DMS53 treated with DMSO at 0.1 percent for 48 hours (cell line): ENCODE results near the gene LRRC46.

ENCODE experiments used
- DNase-seq: peaks from one replicate; lab custom pipeline; 2025; ENCODE audit not compliant: unreplicated experiment; lab: John Stamatoyannopoulos, UW

LRRC46 gene

GRCh38 chr17:47808830-47809480 lies 22.5 kb upstream of the LRRC46 start:
- DNase-seq = no peak

- peak; percentile 62 for DNase-seq
Measured at GRCh38 chr17:47810200-47810821, 21.2 kb upstream of the LRRC46 start.

DNA sequence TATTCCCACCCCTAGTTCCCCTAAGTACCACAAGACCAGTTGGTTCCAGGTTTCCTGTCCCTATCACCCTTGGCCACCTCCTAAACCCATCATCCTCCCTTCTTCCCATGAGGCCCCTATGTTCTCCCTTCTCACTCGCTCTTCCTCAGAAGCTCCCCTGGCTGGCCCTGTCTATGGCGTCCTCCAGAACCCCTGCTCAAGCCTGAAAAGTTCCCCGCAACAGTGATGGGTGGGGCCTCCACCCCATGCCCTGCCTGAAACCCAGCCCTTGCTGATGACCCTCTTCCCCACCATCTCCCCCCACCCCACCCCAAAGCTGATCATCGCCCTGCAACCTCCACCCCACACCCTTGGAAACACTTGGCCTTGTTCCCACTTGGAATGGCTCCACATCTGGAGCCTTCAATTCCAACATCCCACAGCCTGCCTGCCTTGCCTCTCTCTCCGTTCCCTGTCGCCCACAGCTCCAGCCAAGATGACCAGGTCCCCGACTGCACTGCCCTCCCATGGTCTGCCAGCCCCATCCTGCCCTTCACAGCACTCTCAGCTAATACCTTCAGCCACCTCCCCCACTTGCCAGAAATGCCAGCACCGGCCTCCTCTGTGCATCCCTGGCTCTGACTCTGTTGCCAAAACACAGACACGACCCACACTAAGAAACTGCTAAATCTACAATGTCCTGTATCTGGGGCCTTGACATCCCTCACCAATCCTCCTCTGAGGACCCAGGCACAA lies 20.4 kb upstream of the LRRC46 start:
- no peak for DNase-seq

GRCh38 chr17:47811709-47812108 lies 19.8 kb upstream of the LRRC46 start:
- DNase-seq = no peak

DNA sequence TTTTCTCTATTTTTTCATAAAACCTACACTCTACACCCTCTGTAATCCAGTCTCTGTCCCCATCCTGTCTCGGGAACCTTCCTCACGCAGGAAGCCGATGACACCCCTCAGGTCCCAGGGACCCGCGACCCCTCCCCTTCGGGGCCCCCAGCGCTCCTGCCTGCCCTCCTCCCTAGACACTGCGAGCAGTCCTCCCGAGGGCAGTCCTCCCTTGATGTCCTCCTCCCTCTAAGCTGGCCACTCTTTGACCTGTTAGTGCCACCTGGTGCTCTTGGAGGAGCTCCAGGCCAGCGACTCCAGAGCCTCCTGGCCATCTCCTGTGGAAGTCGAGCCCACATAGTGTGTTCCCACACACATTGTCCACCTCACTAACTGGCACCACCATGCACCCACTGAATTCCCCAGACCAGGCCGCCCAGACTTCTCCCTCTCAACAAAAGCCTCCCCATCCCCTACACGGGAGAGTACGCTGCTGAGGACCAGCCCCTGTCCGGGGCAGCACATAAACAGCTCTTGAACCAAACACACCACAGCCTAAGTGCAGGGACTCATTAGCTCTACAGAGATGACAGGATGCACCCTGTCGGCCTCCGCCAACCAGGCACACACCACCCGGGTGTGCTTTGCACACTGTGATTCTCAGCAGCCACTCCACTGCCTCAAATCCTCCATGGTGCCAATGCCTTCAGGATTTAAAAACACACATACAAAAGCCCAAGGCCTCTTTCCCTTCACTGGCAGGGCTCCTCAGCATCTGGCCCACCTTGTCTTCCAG lies 19.1 kb upstream of the LRRC46 start:
- no peak for DNase-seq

GRCh38 chr17:47813077-47813476 lies 18.4 kb upstream of the LRRC46 start:
- DNase-seq = no peak

- DNase-seq = no peak
Measured at GRCh38 chr17:47813512-47814031, 17.9 kb upstream of the LRRC46 start.

GRCh38 chr17:47815106-47815918 lies 16.2 kb upstream of the LRRC46 start:
- DNase-seq = no peak

GRCh38 chr17:47816111-47816735 lies 15.2 kb upstream of the LRRC46 start:
- DNase-seq = no peak

DNA sequence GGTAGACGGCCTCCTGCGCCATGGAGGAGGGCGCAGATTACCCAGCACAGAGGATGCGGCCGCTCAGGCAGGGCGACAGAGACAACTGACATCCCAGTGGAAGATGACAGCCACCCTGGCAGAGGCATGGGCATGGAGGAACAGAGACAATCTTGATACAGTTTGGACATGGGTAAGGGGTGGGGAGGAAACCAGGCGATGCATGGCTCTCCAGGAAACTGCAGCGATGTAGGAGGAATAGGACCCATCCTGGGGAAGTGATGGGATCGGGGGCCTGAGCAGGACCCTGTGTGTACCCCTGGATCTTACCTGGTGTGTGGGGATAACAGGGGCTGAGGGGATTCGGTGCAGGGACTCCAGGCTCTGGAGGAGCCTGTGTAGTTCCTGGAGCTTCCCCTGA lies 14.5 kb upstream of the LRRC46 start:
- DNase-seq = no peak

DNA sequence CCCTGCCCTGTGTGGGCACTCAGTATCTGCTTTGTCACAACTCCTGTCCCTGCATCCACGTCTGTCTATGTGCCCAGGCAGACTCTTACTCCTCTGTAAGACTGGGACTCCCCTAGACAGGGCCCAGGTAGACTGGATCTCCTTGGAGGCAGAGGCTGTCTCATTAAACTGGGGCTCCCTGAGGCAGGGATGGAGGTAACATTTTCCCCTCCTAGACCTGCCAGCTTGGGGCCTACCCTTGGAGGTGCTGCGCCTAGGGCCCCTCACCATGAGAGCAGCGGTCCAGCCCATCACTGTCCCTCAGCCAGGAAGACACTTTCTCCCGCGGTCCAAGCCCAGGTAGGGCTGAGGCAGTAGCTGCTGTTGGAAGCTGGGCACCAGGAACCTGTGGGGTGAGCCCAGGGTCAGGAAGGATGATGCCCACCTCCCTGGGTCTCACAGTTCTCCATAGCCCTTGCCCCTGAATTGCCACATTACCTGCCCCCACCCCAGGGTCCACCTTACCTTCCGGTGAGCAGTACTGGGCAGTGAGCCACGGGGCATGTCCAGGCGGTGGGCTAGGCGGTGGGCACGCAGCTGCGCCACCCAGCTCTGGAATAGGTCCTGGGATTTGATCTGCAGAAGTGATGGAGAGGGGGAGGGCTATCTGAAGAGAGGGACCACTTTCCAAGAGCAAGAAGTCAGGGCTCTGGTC lies 13.3 kb upstream of the LRRC46 start:
- DNase-seq = no peak

DNA sequence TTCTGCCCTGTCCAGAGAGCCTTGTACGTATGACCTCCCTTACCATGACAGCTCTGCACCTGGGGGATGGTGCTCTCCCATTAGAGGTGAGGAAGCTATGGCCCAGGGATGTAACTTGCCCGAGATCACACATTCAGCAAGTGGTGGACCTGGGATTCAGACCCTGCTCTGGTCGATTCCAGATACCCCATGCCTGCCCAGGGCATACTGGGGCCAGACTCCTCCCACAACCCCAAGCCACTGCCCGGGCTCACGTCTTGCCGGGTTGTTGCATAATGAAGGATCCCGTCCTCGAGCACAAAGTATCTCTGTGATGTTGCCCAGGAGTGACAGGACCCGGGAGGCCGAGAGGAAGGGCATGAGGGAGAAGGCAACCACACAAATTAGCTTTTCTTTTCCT lies 12.0 kb upstream of the LRRC46 start:
- no peak for DNase-seq

- no peak for DNase-seq
Measured at GRCh38 chr17:47820033-47820789, 11.3 kb upstream of the LRRC46 start.

GRCh38 chr17:47821031-47821423 lies 10.4 kb upstream of the LRRC46 start:
- no peak for DNase-seq

- peak; percentile 90 for DNase-seq
Measured at GRCh38 chr17:47821424-47822391, 9.8 kb upstream of the LRRC46 start, which contains the start of gene OSBPL7. Gene OSBPL7, minus strand, starts transcription at chr17:47821794. Its CDS starts 1,516 bp downstream, at chr17:47820278.

- DNase-seq = no peak
Measured at GRCh38 chr17:47822785-47823184, 8.7 kb upstream of the LRRC46 start.

DNA sequence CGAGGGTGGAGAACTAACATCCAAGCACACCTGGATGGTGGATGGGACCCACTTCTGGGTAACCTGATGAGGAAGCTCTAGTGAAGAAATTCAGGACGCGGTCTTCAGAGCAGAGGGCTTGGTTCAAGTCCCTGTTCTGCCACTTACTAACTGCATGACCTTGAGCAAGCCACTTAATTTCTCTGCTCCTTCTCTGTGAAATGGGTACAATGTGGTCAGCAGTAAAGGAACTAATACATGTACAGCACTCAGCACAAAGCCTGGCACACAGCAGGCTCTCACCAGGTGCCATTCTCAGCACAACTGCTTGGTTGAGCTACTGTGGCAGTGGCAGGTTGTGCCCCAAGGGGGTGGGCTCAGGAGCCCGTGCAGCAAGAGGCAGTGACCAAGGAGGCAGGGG lies 8.0 kb upstream of the LRRC46 start:
- DNase-seq = no peak
